ENCODE measurements around the gene TRNAU1AP. TPM values are rescaled to one million over a fixed set of nuclear protein-coding genes. Genes with fewer than 3 reads are reported as not detected.

TRNAU1AP gene
- total and polyA plus RNA-seq, 2 of the 13 experiments (the other 11 are each of a cell fraction or from before 2014, with no cell fraction given) = 29.0 to 42.9 TPM

- TF ChIP-seq, protein P1, sequence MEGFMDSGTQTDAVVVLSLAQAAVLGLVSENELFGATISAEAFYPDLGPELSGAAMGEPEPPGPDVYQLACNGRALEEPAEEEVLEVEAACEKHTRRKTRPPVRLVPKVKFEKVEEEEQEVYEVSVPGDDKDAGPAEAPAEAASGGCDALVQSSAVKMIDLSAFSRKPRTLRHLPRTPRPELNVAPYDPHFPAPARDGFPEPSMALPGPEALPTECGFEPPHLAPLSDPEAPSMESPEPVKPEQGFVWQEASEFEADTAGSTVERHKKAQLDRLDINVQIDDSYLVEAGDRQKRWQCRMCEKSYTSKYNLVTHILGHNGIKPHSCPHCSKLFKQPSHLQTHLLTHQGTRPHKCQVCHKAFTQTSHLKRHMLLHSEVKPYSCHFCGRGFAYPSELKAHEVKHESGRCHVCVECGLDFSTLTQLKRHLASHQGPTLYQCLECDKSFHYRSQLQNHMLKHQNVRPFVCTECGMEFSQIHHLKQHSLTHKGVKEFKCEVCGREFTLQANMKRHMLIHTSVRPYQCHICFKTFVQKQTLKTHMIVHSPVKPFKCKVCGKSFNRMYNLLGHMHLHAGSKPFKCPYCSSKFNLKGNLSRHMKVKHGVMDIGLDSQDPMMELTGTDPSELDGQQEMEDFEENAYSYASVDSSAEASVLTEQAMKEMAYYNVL (CRISPR knock-in tag; IDR thresholded peaks at IDR 0.05; ENCODE audit: borderline replicate concordance) = no peak
- TF ChIP-seq ZBTB34 (CRISPR knock-in tag; IDR thresholded peaks at IDR 0.05) = no peak
- no peak for TF ChIP-seq ZBTB8A (CRISPR knock-in tag; IDR thresholded peaks at IDR 0.05; ENCODE audit: borderline replicate concordance, low read depth)
- TF ChIP-seq FOXP1 (IDR thresholded peaks at IDR 0.05) = no peak
- TF ChIP-seq FOXP1 (CRISPR knock-in tag; IDR thresholded peaks at IDR 0.05) = no peak
- TF ChIP-seq YEATS2 (CRISPR knock-in tag; IDR thresholded peaks at IDR 0.05; ENCODE audit: borderline replicate concordance) = no peak
- TF ChIP-seq, protein P2, sequence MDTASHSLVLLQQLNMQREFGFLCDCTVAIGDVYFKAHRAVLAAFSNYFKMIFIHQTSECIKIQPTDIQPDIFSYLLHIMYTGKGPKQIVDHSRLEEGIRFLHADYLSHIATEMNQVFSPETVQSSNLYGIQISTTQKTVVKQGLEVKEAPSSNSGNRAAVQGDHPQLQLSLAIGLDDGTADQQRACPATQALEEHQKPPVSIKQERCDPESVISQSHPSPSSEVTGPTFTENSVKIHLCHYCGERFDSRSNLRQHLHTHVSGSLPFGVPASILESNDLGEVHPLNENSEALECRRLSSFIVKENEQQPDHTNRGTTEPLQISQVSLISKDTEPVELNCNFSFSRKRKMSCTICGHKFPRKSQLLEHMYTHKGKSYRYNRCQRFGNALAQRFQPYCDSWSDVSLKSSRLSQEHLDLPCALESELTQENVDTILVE (CRISPR knock-in tag; IDR thresholded peaks at IDR 0.05) = no peak
- TF ChIP-seq, protein P3, sequence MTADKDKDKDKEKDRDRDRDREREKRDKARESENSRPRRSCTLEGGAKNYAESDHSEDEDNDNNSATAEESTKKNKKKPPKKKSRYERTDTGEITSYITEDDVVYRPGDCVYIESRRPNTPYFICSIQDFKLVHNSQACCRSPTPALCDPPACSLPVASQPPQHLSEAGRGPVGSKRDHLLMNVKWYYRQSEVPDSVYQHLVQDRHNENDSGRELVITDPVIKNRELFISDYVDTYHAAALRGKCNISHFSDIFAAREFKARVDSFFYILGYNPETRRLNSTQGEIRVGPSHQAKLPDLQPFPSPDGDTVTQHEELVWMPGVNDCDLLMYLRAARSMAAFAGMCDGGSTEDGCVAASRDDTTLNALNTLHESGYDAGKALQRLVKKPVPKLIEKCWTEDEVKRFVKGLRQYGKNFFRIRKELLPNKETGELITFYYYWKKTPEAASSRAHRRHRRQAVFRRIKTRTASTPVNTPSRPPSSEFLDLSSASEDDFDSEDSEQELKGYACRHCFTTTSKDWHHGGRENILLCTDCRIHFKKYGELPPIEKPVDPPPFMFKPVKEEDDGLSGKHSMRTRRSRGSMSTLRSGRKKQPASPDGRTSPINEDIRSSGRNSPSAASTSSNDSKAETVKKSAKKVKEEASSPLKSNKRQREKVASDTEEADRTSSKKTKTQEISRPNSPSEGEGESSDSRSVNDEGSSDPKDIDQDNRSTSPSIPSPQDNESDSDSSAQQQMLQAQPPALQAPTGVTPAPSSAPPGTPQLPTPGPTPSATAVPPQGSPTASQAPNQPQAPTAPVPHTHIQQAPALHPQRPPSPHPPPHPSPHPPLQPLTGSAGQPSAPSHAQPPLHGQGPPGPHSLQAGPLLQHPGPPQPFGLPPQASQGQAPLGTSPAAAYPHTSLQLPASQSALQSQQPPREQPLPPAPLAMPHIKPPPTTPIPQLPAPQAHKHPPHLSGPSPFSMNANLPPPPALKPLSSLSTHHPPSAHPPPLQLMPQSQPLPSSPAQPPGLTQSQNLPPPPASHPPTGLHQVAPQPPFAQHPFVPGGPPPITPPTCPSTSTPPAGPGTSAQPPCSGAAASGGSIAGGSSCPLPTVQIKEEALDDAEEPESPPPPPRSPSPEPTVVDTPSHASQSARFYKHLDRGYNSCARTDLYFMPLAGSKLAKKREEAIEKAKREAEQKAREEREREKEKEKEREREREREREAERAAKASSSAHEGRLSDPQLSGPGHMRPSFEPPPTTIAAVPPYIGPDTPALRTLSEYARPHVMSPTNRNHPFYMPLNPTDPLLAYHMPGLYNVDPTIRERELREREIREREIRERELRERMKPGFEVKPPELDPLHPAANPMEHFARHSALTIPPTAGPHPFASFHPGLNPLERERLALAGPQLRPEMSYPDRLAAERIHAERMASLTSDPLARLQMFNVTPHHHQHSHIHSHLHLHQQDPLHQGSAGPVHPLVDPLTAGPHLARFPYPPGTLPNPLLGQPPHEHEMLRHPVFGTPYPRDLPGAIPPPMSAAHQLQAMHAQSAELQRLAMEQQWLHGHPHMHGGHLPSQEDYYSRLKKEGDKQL (CRISPR knock-in tag; IDR thresholded peaks at IDR 0.05; ENCODE audit: low read depth) = no peak
- no peak for TF ChIP-seq ZNF597 (CRISPR knock-in tag; IDR thresholded peaks at IDR 0.05)
- no peak for TF ChIP-seq ETS1 (CRISPR knock-in tag; IDR thresholded peaks at IDR 0.05)
- TF ChIP-seq ZNF354B (CRISPR knock-in tag; IDR thresholded peaks at IDR 0.05) = no peak; the same call in 1 of the 2 replicates
- no peak for TF ChIP-seq MAFF (IDR thresholded peaks at IDR 0.05; ENCODE audit: low read depth, low read length)
- TF ChIP-seq ZNF766 (CRISPR knock-in tag; IDR thresholded peaks at IDR 0.05; ENCODE audit: borderline replicate concordance) = peak; percentile 32; the same call in 1 of the 2 replicates
- TF ChIP-seq HHEX (CRISPR knock-in tag; IDR thresholded peaks at IDR 0.05) = no peak
- TF ChIP-seq NFE2L2 (IDR thresholded peaks at IDR 0.05; ENCODE audit: low read length) = no peak
- no peak for TF ChIP-seq SATB2 (CRISPR knock-in tag; IDR thresholded peaks at IDR 0.05)
- no peak for TF ChIP-seq ZKSCAN1 (IDR thresholded peaks at IDR 0.05; ENCODE audit: low read length)
- no peak for TF ChIP-seq NR2F6 (IDR thresholded peaks at IDR 0.05)
- TF ChIP-seq NR2F6 (CRISPR knock-in tag; IDR thresholded peaks at IDR 0.05) = peak; percentile 16; the same call in 1 of the 2 replicates
Measured at GRCh38 chr1:28592321-28593071, 39.6 kb downstream of the TRNAU1AP start (continued).
